Activated naive CD8-positive, alpha-beta T cell treated with anti-CD3 and anti-CD28 coated beads, Interleukin-2, amount 10 ng/mL, durations not matched to agents 7 days and 5 days (primary cell): Measurements from ENCODE around the gene STX12. TPM values are rescaled to one million over a fixed set of nuclear protein-coding genes. Genes with fewer than 3 reads are reported as not detected.
"Not testable (repeated sequence)": the region's sequence is repeated elsewhere in the genome, so short reads cannot be mapped to it uniquely, and the experiment has no call there.

Experiments used
- ATAC-seq: fragments of 150-1000 bp; cut with Tn5 transposase; one replicate; pipeline ENCODE4 v1.10.0; 2021; ENCODE audit warnings: low read depth, moderate library complexity
- POLR2A ChIA-PET: fragments of 350-600 bp; sonication (Branson Sonifier 250); formaldehyde crosslinking; loops from one replicate; lab custom pipeline; 2021; ENCODE audit warnings: antibody characterized with exemption; lab: Charles Lee
- DNase-seq: peaks from one replicate; pipeline ENCODE4 v3.0.0; 2021
- H3K27ac Mint-ChIP-seq: one replicate; pipeline ENCODE4 v1.8.0; 2022; ENCODE audit warnings: mild to moderate bottlenecking, mixed read lengths
- H3K27me3 Mint-ChIP-seq: one replicate; pipeline ENCODE4 v1.8.0; 2022; ENCODE audit warnings: mild to moderate bottlenecking, moderate library complexity, mixed read lengths
- H3K36me3 Mint-ChIP-seq: one replicate; pipeline ENCODE4 v1.8.0; 2021; ENCODE audit warnings: mild to moderate bottlenecking, mixed read lengths
- H3K4me1 Mint-ChIP-seq: one replicate; pipeline ENCODE4 v1.8.0; 2021; ENCODE audit warnings: mixed read lengths
- H3K4me3 Mint-ChIP-seq: one replicate; pipeline ENCODE4 v1.8.0; 2022; ENCODE audit warnings: mild to moderate bottlenecking, moderate library complexity, mixed read lengths
- H3K9me3 Mint-ChIP-seq: one replicate; pipeline ENCODE4 v1.8.0; 2021; ENCODE audit warnings: mixed read lengths
- total RNA-seq, 2 experiments: library from RNA; stranded (reverse); gene quantifications; one replicate each; pipeline ENCODE4 v1.2.3, GENCODE V29; 2021

STX12 gene
- total RNA-seq, 2 experiments from 2014 or later: 24.2 to 31.9 TPM

GRCh38 chr1:27868932-27869718, 96.1 kb downstream of the STX12 start:
- Mint-ChIP-seq H3K27ac (peak overlapping the region; percentile 92), H3K4me1 (peaks cover 34% of the 10 kb centered on the region), H3K4me3 (peak overlapping the region; percentile 67), H3K36me3 (peaks cover 3% of the 10 kb centered on the region), H3K9me3 (no peaks in the 10 kb centered on the region), H3K27me3 (no peaks in the 10 kb centered on the region)
- ATAC-seq: peak; percentile 70
- POLR2A ChIA-PET: interaction anchor here (1.0 kb wide), 1 partner anchor 18 kb away, joined by 4 read pairs; no protein-coding TSS in a partner anchor
- DNase-seq: peak; percentile 73

- POLR2A ChIA-PET: interaction anchor here (1.0 kb wide), 1 partner anchor 18 kb away, joined by 4 read pairs; no protein-coding TSS in a partner anchor
- DNase-seq: peak; percentile 23
- peaks cover 3% of the 10 kb centered on the region for H3K36me3 Mint-ChIP-seq
- H3K9me3 Mint-ChIP-seq: no peaks in the 10 kb centered on the region
- H3K27me3 Mint-ChIP-seq: no peaks in the 10 kb centered on the region
- peak overlapping the region; percentile 67 for H3K4me3 Mint-ChIP-seq
- ATAC-seq: no peak
- peaks cover 31% of the 10 kb centered on the region for H3K4me1 Mint-ChIP-seq
- peak overlapping the region; percentile 92 for H3K27ac Mint-ChIP-seq
Observed at GRCh38 chr1:27869719-27870085, 96.7 kb downstream of the STX12 start.

DNA sequence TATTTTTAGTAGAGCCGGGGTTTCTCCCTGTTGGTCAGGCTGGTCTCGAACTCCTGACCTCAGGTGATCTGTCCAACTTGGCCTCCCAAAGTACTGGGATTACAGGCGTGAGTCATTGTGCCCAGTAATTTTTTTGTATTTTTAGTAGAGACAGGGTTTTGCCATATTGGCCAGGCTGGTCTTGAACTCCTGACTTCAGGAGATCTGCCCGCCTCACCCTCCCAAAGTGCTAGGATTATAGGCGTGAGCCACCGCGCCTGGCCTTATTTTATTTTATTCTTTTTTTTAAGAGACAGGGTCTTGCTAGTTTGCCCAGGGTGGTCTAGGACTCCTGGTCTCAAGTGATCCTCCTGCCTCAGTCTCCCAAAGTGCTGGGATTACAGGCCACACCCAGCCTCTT, 98.1 kb downstream of the STX12 start:
- not testable (repeated sequence) for H3K27ac Mint-ChIP-seq

GRCh38 chr1:27872059-27872801, 99.2 kb downstream of the STX12 start, which contains the start of gene THEMIS2:
Gene THEMIS2, plus strand, starts transcription at chr1:27872544. Its CDS starts 28 bp downstream, at chr1:27872572.
- no peaks in the 10 kb centered on the region for H3K27me3 Mint-ChIP-seq

More for the DNA sequence above, 98.1 kb downstream of the STX12 start:
- H3K4me3 Mint-ChIP-seq, POLR2A ChIA-PET, DNase-seq, H3K9me3 Mint-ChIP-seq, ATAC-seq, H3K36me3 Mint-ChIP-seq, H3K27me3 Mint-ChIP-seq: not testable (repeated sequence)
- H3K4me1 Mint-ChIP-seq: peaks cover 36% of the 10 kb centered on the region

GRCh38 chr1:27872802-27873551, 100.0 kb downstream of the STX12 start:
- peak overlapping the region; percentile 90 for H3K27ac Mint-ChIP-seq
- DNase-seq: peak; percentile 61
- H3K4me3 Mint-ChIP-seq: peak overlapping the region; percentile 95
- no peaks in the 10 kb centered on the region for H3K9me3 Mint-ChIP-seq
- peak; percentile 30 for ATAC-seq
- POLR2A ChIA-PET: interaction anchor here (0.6 to 1.4 kb wide), 4 partner anchors 9 to 42 kb away, joined by 3 to 13 read pairs (median 3); partner anchors contain the start of gene PPP1R8
- H3K36me3 Mint-ChIP-seq: peaks cover 14% of the 10 kb centered on the region
- no peaks in the 10 kb centered on the region for H3K27me3 Mint-ChIP-seq
- peaks cover 34% of the 10 kb centered on the region for H3K4me1 Mint-ChIP-seq

More at GRCh38 chr1:27872059-27872801, 99.2 kb downstream of the STX12 start, which contains the start of gene THEMIS2:
- peak; percentile 84 for DNase-seq
- ATAC-seq: peak; percentile 71
- H3K27ac Mint-ChIP-seq: peak within 1 kb of the TSS; percentile 90
- peaks cover 12% of the 10 kb centered on the region for H3K36me3 Mint-ChIP-seq
- POLR2A ChIA-PET: interaction anchor here (1.1 to 1.4 kb wide), 3 partner anchors 8 to 15 kb away, joined by 3 to 13 read pairs (median 3); no protein-coding TSS in a partner anchor
- peak within 1 kb of the TSS; percentile 95 for H3K4me3 Mint-ChIP-seq
- H3K4me1 Mint-ChIP-seq: peaks cover 33% of the 10 kb centered on the region
- no peaks in the 10 kb centered on the region for H3K9me3 Mint-ChIP-seq

DNA sequence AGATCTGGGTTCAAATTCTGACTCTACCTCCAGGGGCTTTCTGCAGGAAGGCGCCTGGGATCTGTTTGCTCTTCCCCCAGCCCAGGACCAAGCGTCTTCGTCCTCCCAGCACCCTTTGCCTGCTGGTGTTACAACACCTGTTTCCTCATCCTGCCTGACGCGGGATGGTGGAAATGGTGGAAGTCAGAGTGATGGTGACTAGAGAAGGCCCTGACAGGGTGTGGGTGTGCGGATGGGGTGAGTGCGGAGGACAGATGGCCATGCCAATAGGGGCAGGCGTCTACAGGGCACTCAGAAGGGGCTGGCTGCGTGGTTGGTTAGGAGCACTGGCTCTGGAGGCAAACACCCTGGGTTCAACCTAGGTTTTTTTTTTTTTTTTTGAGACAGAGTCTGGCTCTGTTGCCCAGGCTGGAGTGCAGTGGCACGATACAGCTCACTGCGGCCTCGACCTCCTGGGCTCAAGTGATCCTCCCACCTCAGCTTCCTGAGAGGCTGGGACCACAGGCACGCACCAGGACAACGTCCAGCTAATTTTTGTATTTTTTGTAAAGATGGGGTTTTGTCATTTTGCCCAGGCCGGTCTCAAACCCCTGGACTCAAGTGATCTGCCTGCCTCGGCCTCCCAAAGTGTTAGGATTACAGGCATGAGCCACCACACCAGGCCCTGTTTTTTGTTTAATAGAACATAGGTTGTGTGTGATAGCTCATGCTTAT, 100.8 kb downstream of the STX12 start:
- H3K4me3 Mint-ChIP-seq: peak overlapping the region; percentile 95
- ATAC-seq (no peak), DNase-seq (no peak)
- H3K27me3 Mint-ChIP-seq: no peaks in the 10 kb centered on the region
- POLR2A ChIA-PET: interaction anchor here (1.4 kb wide), 2 partner anchors 10 to 13 kb away, joined by 4 to 13 read pairs; no protein-coding TSS in a partner anchor
- peaks cover 22% of the 10 kb centered on the region for H3K36me3 Mint-ChIP-seq
- H3K4me1 Mint-ChIP-seq: peaks cover 32% of the 10 kb centered on the region
- peak overlapping the region; percentile 79 for H3K27ac Mint-ChIP-seq
- H3K9me3 Mint-ChIP-seq: no peaks in the 10 kb centered on the region

Other genes starting within 250 kb of the STX12 start
- 10 to 100 TPM; 21.6 to 22.2 TPM for gene AHDC1, start 169.1 kb upstream of the STX12 start, total RNA-seq
- 1 to 10 TPM; 4.7 to 6.0 TPM for gene FGR, start 138.0 kb upstream of the STX12 start, total RNA-seq
- 100 to 1,000 TPM; 310 to 357 TPM for gene IFI6, start 101.0 kb upstream of the STX12 start, total RNA-seq
- gene FAM76A, start 47.3 kb upstream of the STX12 start, total RNA-seq: 10 to 100 TPM; 17.5 to 18.7 TPM
- 10 to 100 TPM; 52.9 to 54.4 TPM for gene PPP1R8, start 57.6 kb downstream of the STX12 start, total RNA-seq
- 10 to 100 TPM; 35.4 to 40.5 TPM for gene THEMIS2, start 99.3 kb downstream of the STX12 start, total RNA-seq
- 10 to 100 TPM; 72.1 to 73.7 TPM for gene RPA2, start 141.4 kb downstream of the STX12 start, total RNA-seq
- gene SMPDL3B, start 161.8 kb downstream of the STX12 start, total RNA-seq: under 1 TPM; 0.64 to 0.99 TPM
- 1 to 10 TPM; 8.7 to 9.0 TPM for gene XKR8, start 186.8 kb downstream of the STX12 start, total RNA-seq